Calu3 (cell line): Measurements from ENCODE around the gene PAX4. TPM values are rescaled to one million over a fixed set of nuclear protein-coding genes. Genes with fewer than 3 reads are reported as not detected.

Experiments used
- BruUV-seq: library from RNA; stranded (reverse); fragments of 400-500 nt; replicated peaks from 2 replicates; lab custom pipeline; 2021; lab: Mats Ljungman, UMichigan
- CTCF ChIA-PET: fragments of 300-600 bp; sonication (Branson Sonifier 250); formaldehyde crosslinking; loops from one replicate; lab custom pipeline; 2022; ENCODE audit warnings: antibody characterized with exemption; lab: Charles Lee
- DNase-seq: peaks from one replicate; pipeline ENCODE4 v3.0.0; 2022
- H3K27ac Mint-ChIP-seq: one replicate; pipeline ENCODE4 v1.8.0; 2022; ENCODE audit warnings: mixed read lengths; ENCODE audit not compliant: unreplicated experiment
- H3K27me3 Mint-ChIP-seq: one replicate; pipeline ENCODE4 v1.8.0; 2022; ENCODE audit warnings: mixed read lengths; ENCODE audit not compliant: unreplicated experiment
- H3K36me3 Mint-ChIP-seq: one replicate; pipeline ENCODE4 v1.8.0; 2022; ENCODE audit warnings: mild to moderate bottlenecking, moderate library complexity, mixed read lengths; ENCODE audit not compliant: insufficient read depth, unreplicated experiment
- H3K4me1 Mint-ChIP-seq: one replicate; pipeline ENCODE4 v1.8.0; 2022; ENCODE audit warnings: mild to moderate bottlenecking, low read depth, mixed read lengths; ENCODE audit not compliant: unreplicated experiment
- H3K4me3 Mint-ChIP-seq: one replicate; pipeline ENCODE4 v1.8.0; 2022; ENCODE audit warnings: mild to moderate bottlenecking, low read depth, moderate library complexity, mixed read lengths; ENCODE audit not compliant: unreplicated experiment
- H3K9me3 Mint-ChIP-seq: one replicate; pipeline ENCODE4 v1.8.0; 2022; ENCODE audit warnings: low read depth, mixed read lengths; ENCODE audit not compliant: unreplicated experiment
- CTCF ChIP-seq: fragments of 200-600 bp; IDR thresholded peaks from one replicate; pipeline ENCODE4 v1.8.0; 2022; ENCODE audit warnings: antibody characterized with exemption; ENCODE audit not compliant: unreplicated experiment
- intact Hi-C: fragments of 100-400 bp; cut with micrococcal nuclease; formaldehyde crosslinking; loops from one replicate; pipeline ENCODE4 v1.10.0; 2022; ENCODE audit not compliant: unreplicated experiment
- total RNA-seq: library from RNA; stranded (reverse); gene quantifications from 2 replicates; pipeline ENCODE4 v1.2.3, GENCODE V29; 2022

Gene PAX4
- total RNA-seq, 1 experiment from 2014 or later = not detected

- no peaks in the 10 kb centered on the region for H3K9me3 Mint-ChIP-seq
Measured at GRCh38 chr7:127653396-127653795, 35.5 kb upstream of the PAX4 start.

GRCh38 chr7:127652333-127653248 lies 34.6 kb upstream of the PAX4 start:
- no peak for DNase-seq
- Mint-ChIP-seq H3K27ac (peak overlapping the region; percentile 97), H3K36me3 (peaks cover 44% of the 10 kb centered on the region), H3K4me3 (no peak overlapping the region), H3K27me3 (no peaks in the 10 kb centered on the region), H3K4me1 (peaks cover 26% of the 10 kb centered on the region), H3K9me3 (no peaks in the 10 kb centered on the region)
- intact Hi-C loops = no loop called here
- TF ChIP-seq CTCF = no peak
- CTCF ChIA-PET = interaction anchor here (2.6 kb wide), 1 partner anchor 14 kb away, joined by 8 read pairs; no protein-coding TSS in a partner anchor
- no TSS peak for BruUV-seq

More at GRCh38 chr7:127653396-127653795, 35.5 kb upstream of the PAX4 start:
- TF ChIP-seq CTCF = no peak
- intact Hi-C loops = no loop called here
- CTCF ChIA-PET = interaction anchor here (2.6 kb wide), 1 partner anchor 13 kb away, joined by 8 read pairs; no protein-coding TSS in a partner anchor
- H3K27me3 Mint-ChIP-seq = no peaks in the 10 kb centered on the region
- no peak overlapping the region for H3K4me3 Mint-ChIP-seq
- no peak for DNase-seq
- TSS peak; percentile 41 for BruUV-seq
- peaks cover 26% of the 10 kb centered on the region for H3K4me1 Mint-ChIP-seq
- H3K27ac Mint-ChIP-seq = peak overlapping the region; percentile 97
- peaks cover 48% of the 10 kb centered on the region for H3K36me3 Mint-ChIP-seq

GRCh38 chr7:127651556-127652332 lies 33.8 kb upstream of the PAX4 start, which contains the start of gene SND1:
TSS of gene SND1 (plus strand) at chr7:127652194. CDS start at chr7:127652374, 180 bp downstream.
- peaks cover 26% of the 10 kb centered on the region for H3K4me1 Mint-ChIP-seq
- peak; percentile 98 for DNase-seq
- CTCF ChIA-PET = no interaction called here
- intact Hi-C loops = no loop called here
- H3K27me3 Mint-ChIP-seq = no peaks in the 10 kb centered on the region
- peaks cover 42% of the 10 kb centered on the region for H3K36me3 Mint-ChIP-seq
- no TSS peak for BruUV-seq
- H3K4me3 Mint-ChIP-seq = no peak within 1 kb of the TSS
- H3K27ac Mint-ChIP-seq = peak within 1 kb of the TSS; percentile 97
- no peak for TF ChIP-seq CTCF
- H3K9me3 Mint-ChIP-seq = no peaks in the 10 kb centered on the region

GRCh38 chr7:127650847-127651555 lies 33.1 kb upstream of the PAX4 start:
- H3K4me3 Mint-ChIP-seq = no peak overlapping the region
- no peaks in the 10 kb centered on the region for H3K27me3 Mint-ChIP-seq
- peaks cover 38% of the 10 kb centered on the region for H3K36me3 Mint-ChIP-seq
- peak overlapping the region; percentile 97 for H3K27ac Mint-ChIP-seq
- H3K4me1 Mint-ChIP-seq = peaks cover 25% of the 10 kb centered on the region
- intact Hi-C loops = no loop called here
- no peaks in the 10 kb centered on the region for H3K9me3 Mint-ChIP-seq
- CTCF ChIA-PET = no interaction called here
- BruUV-seq = TSS peak; percentile 99
- DNase-seq = no peak
- TF ChIP-seq CTCF = no peak
